MG63 (cell line): ENCODE data around the gene NUP160. TPM values are rescaled to one million over a fixed set of nuclear protein-coding genes. Genes with fewer than 3 reads are reported as not detected.
"Not testable (repeated sequence)": the region's sequence is repeated elsewhere in the genome, so short reads cannot be mapped to it uniquely, and the experiment has no call there.

Experiments
- DNase-seq: peaks from one replicate; pipeline ENCODE4 v3.0.0-alpha.2; 2020
- H3K27me3 ChIP-seq: fragments of 250-450 bp; sonication (Bioruptor Pico); 2 replicates; pipeline ENCODE4 v1.5.1; 2020; ENCODE audit warnings: mild to moderate bottlenecking, moderate library complexity
- H3K36me3 ChIP-seq: fragments of 250-450 bp; sonication (Bioruptor Pico); 2 replicates; pipeline ENCODE4 v1.5.1; 2020; ENCODE audit warnings: mild to moderate bottlenecking, moderate library complexity
- H3K4me3 ChIP-seq: fragments of 250-450 bp; sonication (Bioruptor Pico); 2 replicates; pipeline ENCODE4 v1.5.1; 2020; ENCODE audit warnings: mild to moderate bottlenecking, moderate library complexity
- H3K9me3 ChIP-seq: fragments of 250-450 bp; sonication (Bioruptor Pico); 2 replicates; pipeline ENCODE4 v1.5.1; 2020; ENCODE audit warnings: mild to moderate bottlenecking, moderate library complexity
- total RNA-seq: library from RNA; depleted of rRNA; stranded (reverse); fragments of >200 nt; shearing (Covaris generic); gene quantifications from 2 replicates; pipeline ENCODE4 v1.2.3, GENCODE V29; 2014; ENCODE audit warnings: low replicate concordance

The NUP160 gene
- total RNA-seq, 1 experiment from 2014 or later: 28.2 TPM

GRCh38 chr11:47837929-47838328, 10.2 kb downstream of the NUP160 start:
- Histone ChIP-seq H3K27me3 (no peaks in the 10 kb centered on the region), H3K9me3 (no peaks in the 10 kb centered on the region), H3K4me3 (no peak overlapping the region), H3K36me3 (peaks cover 92% of the 10 kb centered on the region)
- DNase-seq: no peak

- no peak overlapping the region for H3K4me3 ChIP-seq
- H3K27me3 ChIP-seq: no peaks in the 10 kb centered on the region
- DNase-seq: no peak
- H3K36me3 ChIP-seq: peaks cover 93% of the 10 kb centered on the region
- no peaks in the 10 kb centered on the region for H3K9me3 ChIP-seq
Measured at GRCh38 chr11:47837292-47837691, 10.9 kb downstream of the NUP160 start.

- not testable (repeated sequence) for H3K9me3 ChIP-seq, H3K27me3 ChIP-seq, H3K4me3 ChIP-seq, DNase-seq
- H3K36me3 ChIP-seq: peaks cover 74% of the 10 kb centered on the region
Measured at GRCh38 chr11:47830013-47830412, 18.1 kb downstream of the NUP160 start.

- H3K27me3 ChIP-seq: no peaks in the 10 kb centered on the region
- no peak overlapping the region for H3K4me3 ChIP-seq
- peaks cover 63% of the 10 kb centered on the region for H3K36me3 ChIP-seq
- no peak for DNase-seq
- H3K9me3 ChIP-seq: no peaks in the 10 kb centered on the region
Measured at GRCh38 chr11:47828284-47828683, 19.9 kb downstream of the NUP160 start.

- not testable (repeated sequence) for H3K27me3 ChIP-seq, DNase-seq, H3K4me3 ChIP-seq, H3K9me3 ChIP-seq
- peaks cover 72% of the 10 kb centered on the region for H3K36me3 ChIP-seq
Measured at GRCh38 chr11:47822664-47823063, 25.5 kb downstream of the NUP160 start.

GRCh38 chr11:47819743-47820142, 28.4 kb downstream of the NUP160 start:
- no peak for DNase-seq
- no peak overlapping the region for H3K4me3 ChIP-seq
- H3K9me3 ChIP-seq: no peaks in the 10 kb centered on the region
- H3K36me3 ChIP-seq: peaks cover 69% of the 10 kb centered on the region
- no peaks in the 10 kb centered on the region for H3K27me3 ChIP-seq

DNA sequence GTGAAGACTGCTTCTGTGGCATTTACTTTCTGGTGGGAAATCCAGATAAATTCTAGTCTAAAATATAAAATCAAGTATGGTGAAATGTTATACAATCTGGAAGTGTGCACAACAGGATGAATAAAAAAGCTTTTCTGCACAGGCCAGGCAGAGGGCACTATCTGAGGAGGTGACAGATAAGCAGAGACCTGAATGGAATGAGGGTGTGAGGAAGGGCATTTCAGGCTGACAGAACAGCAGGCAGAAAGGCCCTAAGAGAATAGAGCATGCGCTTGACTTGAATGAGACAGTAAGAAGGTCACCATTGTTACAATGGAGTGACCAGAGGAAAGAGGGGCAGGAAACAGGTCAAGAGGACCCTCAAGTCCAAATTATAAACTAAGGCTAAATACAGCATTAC, 47.4 kb downstream of the NUP160 start:
- no peaks in the 10 kb centered on the region for H3K9me3 ChIP-seq
- no peak overlapping the region for H3K4me3 ChIP-seq
- no peaks in the 10 kb centered on the region for H3K27me3 ChIP-seq
- peaks cover 74% of the 10 kb centered on the region for H3K36me3 ChIP-seq
- DNase-seq: no peak

DNA sequence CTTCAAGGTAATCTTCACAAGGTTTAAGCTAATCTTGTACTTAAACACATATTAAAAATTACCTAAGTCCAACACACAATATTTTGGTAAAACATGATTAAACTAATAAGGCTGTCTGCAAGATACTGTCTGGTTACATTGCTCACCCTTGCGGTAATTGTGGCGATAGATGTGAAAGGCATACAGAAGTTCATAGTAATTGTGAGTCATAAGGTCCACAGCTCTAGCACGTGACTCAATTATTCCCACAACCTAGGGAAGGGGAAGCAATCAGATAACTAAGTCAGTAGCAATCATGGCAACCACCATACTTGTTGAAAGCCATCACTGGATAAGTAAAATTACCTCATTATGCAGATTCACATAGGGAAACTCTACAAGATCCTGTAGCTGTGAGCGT, 50.5 kb downstream of the NUP160 start:
- H3K27me3 ChIP-seq: no peaks in the 10 kb centered on the region
- H3K4me3 ChIP-seq: no peak overlapping the region
- peaks cover 78% of the 10 kb centered on the region for H3K36me3 ChIP-seq
- DNase-seq: no peak
- H3K9me3 ChIP-seq: no peaks in the 10 kb centered on the region

- Histone ChIP-seq H3K27me3 (no peaks in the 10 kb centered on the region), H3K9me3 (no peaks in the 10 kb centered on the region), H3K4me3 (no peak overlapping the region), H3K36me3 (peaks cover 72% of the 10 kb centered on the region)
- no peak for DNase-seq
Measured at GRCh38 chr11:47791774-47792430, 56.2 kb downstream of the NUP160 start.

- H3K4me3 ChIP-seq, DNase-seq, H3K27me3 ChIP-seq, H3K9me3 ChIP-seq: not testable (repeated sequence)
- H3K36me3 ChIP-seq: peaks cover 75% of the 10 kb centered on the region
Measured at GRCh38 chr11:47790017-47790416, 58.1 kb downstream of the NUP160 start.

DNA sequence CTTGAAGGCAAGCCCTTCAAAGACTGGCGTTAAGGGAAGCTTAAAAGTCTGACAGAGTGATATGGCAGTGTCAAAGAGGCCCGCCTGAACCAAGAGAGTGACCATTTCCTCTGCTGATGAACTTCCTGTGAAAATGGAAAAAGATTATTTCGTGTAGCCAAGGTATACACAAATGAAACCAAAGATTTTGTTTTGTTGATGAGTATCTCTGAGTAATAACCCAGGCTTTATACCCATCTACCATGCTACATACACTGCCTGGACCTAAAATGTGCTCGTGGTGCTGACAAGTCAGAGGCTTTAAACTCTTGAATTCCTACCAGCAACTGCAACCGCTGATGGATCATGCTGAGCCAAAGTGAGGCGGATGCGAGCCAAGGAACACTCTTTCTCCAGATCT, 60.0 kb downstream of the NUP160 start:
- Histone ChIP-seq H3K4me3 (no peak overlapping the region), H3K9me3 (no peaks in the 10 kb centered on the region), H3K27me3 (no peaks in the 10 kb centered on the region), H3K36me3 (peaks cover 78% of the 10 kb centered on the region)
- peak; percentile 31 for DNase-seq

- DNase-seq: no peak
- Histone ChIP-seq H3K9me3 (no peaks in the 10 kb centered on the region), H3K27me3 (no peaks in the 10 kb centered on the region), H3K4me3 (no peak overlapping the region), H3K36me3 (peaks cover 76% of the 10 kb centered on the region)
Measured at GRCh38 chr11:47786373-47786772, 61.8 kb downstream of the NUP160 start.

GRCh38 chr11:47784785-47785381, 63.3 kb downstream of the NUP160 start:
- no peak overlapping the region for H3K4me3 ChIP-seq
- H3K27me3 ChIP-seq: no peaks in the 10 kb centered on the region
- no peak for DNase-seq
- no peaks in the 10 kb centered on the region for H3K9me3 ChIP-seq
- H3K36me3 ChIP-seq: peaks cover 77% of the 10 kb centered on the region

- Histone ChIP-seq H3K36me3 (peaks cover 86% of the 10 kb centered on the region), H3K9me3 (no peaks in the 10 kb centered on the region), H3K27me3 (no peaks in the 10 kb centered on the region), H3K4me3 (no peak overlapping the region)
- no peak for DNase-seq
Measured at GRCh38 chr11:47783087-47783610, 65.0 kb downstream of the NUP160 start.

- H3K27me3 ChIP-seq: no peaks in the 10 kb centered on the region
- H3K9me3 ChIP-seq: no peaks in the 10 kb centered on the region
- peaks cover 68% of the 10 kb centered on the region for H3K36me3 ChIP-seq
- DNase-seq: no peak
- no peak overlapping the region for H3K4me3 ChIP-seq
Measured at GRCh38 chr11:47778878-47779483, 69.2 kb downstream of the NUP160 start.

GRCh38 chr11:47775240-47775869, 72.8 kb downstream of the NUP160 start:
- Histone ChIP-seq H3K36me3 (peaks cover 38% of the 10 kb centered on the region), H3K9me3 (no peaks in the 10 kb centered on the region), H3K27me3 (no peaks in the 10 kb centered on the region), H3K4me3 (no peak overlapping the region)
- DNase-seq: no peak

DNA sequence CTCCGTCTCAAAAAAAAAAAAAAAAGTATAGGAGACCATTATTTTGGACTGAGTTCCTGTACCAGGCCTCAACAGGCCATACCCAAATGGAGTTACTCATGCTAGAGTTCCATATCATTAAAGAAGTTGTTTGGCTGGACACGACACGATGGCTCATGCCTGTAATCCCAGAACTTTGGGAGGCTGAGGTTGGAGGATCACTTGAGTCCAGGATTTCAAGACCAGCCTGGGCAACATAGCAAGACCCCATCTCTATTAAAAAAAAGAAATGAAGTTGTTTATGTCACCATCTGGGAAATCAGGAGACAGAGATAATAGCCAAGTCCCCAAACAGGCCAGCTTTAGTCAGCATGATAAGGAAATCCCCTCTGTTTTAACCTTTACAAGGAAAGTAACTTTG, 74.3 kb downstream of the NUP160 start:
- no peak for DNase-seq
- H3K36me3 ChIP-seq: peaks cover 23% of the 10 kb centered on the region
- H3K27me3 ChIP-seq: no peaks in the 10 kb centered on the region
- no peaks in the 10 kb centered on the region for H3K9me3 ChIP-seq
- H3K4me3 ChIP-seq: no peak overlapping the region
